Right lobe of liver (tissue), 4 donors: Measurements from ENCODE around the gene ARRDC1.

ENCODE experiments used
- POLR2A ChIP-seq: fragments of 450-650 bp; IDR thresholded peaks from one replicate; pipeline ENCODE4 v1.6.1; 2017; ENCODE audit warnings: antibody characterized with exemption, mild to moderate bottlenecking
- TF ChIP-seq, protein P1 (sequence below), 4 donors: fragments of 200-600 bp in 3 of 4; fragments of 450-650 bp in 1 of 4; IDR thresholded peaks; one replicate each; pipeline versions ENCODE4 v1.5.1 to v1.8.0; 2016 to 2022; ENCODE audit warnings: antibody characterized with exemption in 4 of 4, mild to moderate bottlenecking in 2 of 4
- donor health status: DM: no; HTN: no; CAD: no.
- donor health status: DM: no; HTN: no; CAD: no.
- donor health status: DM: no; HTN: yes; CAD: no.

DNA sequence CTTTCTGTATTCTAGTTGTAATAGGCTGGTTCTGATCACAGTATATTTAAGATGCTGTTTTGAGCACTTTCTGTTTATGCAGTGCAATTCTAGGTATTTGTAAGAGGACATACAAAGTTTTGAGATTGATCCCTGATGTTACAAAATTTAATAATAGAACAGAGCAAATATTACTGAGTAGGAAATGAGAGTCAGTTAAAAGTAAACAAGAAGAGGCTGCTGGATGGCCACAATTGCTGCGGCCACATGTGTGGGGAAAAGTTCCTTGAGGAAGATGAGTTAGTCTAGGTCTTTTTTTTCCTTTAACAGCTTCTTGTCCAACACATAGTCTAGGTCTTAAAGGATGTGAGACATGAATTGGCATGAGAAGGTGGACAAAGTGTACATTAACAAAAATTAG, 24.6 kb downstream of the ARRDC1 start:
- TF ChIP-seq, protein P1, sequence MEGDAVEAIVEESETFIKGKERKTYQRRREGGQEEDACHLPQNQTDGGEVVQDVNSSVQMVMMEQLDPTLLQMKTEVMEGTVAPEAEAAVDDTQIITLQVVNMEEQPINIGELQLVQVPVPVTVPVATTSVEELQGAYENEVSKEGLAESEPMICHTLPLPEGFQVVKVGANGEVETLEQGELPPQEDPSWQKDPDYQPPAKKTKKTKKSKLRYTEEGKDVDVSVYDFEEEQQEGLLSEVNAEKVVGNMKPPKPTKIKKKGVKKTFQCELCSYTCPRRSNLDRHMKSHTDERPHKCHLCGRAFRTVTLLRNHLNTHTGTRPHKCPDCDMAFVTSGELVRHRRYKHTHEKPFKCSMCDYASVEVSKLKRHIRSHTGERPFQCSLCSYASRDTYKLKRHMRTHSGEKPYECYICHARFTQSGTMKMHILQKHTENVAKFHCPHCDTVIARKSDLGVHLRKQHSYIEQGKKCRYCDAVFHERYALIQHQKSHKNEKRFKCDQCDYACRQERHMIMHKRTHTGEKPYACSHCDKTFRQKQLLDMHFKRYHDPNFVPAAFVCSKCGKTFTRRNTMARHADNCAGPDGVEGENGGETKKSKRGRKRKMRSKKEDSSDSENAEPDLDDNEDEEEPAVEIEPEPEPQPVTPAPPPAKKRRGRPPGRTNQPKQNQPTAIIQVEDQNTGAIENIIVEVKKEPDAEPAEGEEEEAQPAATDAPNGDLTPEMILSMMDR (IDR thresholded peaks at IDR 0.05) = no peak
- TF ChIP-seq POLR2A = no peak
